LNCaP clone FGC (cell line): ENCODE data around the gene HNRNPR.
"Not testable (repeated sequence)": the region's sequence is repeated elsewhere in the genome, so short reads cannot be mapped to it uniquely, and the experiment has no call there.

Experiments
- DNase-seq: peaks from one replicate; pipeline ENCODE4 v3.0.0-alpha.2; 2011; ENCODE audit warnings: low read depth
- H3K4me3 ChIP-seq: 2 replicates; pipeline ENCODE4 v1.5.1; 2011; ENCODE audit warnings: mild to moderate bottlenecking, low read depth, low read length, control low read depth
- TF ChIP-seq, protein P1 (sequence below): IDR thresholded peaks from 2 replicates; pipeline ENCODE4 v1.5.1; 2012; ENCODE audit warnings: mild to moderate bottlenecking; ENCODE audit not compliant: control insufficient read depth, insufficient read depth; ENCODE audit errors: extremely low read depth

HNRNPR gene

DNA sequence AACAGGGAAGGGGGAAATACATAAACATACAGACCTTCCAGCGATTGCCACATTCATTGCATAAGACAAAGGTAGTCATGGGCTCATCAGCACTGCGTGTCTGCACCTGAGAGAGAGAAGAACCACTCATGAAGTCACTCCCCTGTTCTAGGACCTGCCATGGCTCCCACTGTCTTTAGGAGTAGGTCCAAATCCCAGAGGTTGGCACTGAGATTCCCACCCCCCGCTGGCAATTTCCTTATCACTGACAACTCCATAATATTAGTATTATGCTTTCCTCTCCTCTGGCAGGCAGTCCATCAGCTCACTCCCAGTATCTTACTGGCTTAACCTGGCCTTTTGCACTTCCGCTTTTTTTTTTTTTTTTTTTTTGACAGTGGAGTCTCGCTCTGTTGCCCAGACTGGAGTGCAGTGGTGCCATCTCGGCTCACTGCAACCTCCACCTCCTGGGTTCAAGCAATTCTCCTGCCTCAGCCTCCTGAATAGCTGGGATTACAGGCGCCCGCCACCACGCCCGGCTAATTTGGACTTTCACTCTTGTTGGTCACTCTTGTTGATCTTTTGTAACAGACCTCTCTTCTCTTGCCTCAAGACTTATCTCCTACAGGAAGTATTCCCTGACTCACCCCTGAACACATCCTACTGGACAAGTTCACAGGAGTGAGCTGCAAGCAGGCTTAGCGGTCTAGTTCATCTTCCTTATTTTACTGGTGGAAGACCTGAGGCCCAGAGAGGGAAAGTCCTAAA lies 40.4 kb upstream of the HNRNPR start:
- H3K4me3 ChIP-seq: no peak overlapping the region
- no peak for DNase-seq
- TF ChIP-seq, protein P1, sequence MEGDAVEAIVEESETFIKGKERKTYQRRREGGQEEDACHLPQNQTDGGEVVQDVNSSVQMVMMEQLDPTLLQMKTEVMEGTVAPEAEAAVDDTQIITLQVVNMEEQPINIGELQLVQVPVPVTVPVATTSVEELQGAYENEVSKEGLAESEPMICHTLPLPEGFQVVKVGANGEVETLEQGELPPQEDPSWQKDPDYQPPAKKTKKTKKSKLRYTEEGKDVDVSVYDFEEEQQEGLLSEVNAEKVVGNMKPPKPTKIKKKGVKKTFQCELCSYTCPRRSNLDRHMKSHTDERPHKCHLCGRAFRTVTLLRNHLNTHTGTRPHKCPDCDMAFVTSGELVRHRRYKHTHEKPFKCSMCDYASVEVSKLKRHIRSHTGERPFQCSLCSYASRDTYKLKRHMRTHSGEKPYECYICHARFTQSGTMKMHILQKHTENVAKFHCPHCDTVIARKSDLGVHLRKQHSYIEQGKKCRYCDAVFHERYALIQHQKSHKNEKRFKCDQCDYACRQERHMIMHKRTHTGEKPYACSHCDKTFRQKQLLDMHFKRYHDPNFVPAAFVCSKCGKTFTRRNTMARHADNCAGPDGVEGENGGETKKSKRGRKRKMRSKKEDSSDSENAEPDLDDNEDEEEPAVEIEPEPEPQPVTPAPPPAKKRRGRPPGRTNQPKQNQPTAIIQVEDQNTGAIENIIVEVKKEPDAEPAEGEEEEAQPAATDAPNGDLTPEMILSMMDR: no peak

DNA sequence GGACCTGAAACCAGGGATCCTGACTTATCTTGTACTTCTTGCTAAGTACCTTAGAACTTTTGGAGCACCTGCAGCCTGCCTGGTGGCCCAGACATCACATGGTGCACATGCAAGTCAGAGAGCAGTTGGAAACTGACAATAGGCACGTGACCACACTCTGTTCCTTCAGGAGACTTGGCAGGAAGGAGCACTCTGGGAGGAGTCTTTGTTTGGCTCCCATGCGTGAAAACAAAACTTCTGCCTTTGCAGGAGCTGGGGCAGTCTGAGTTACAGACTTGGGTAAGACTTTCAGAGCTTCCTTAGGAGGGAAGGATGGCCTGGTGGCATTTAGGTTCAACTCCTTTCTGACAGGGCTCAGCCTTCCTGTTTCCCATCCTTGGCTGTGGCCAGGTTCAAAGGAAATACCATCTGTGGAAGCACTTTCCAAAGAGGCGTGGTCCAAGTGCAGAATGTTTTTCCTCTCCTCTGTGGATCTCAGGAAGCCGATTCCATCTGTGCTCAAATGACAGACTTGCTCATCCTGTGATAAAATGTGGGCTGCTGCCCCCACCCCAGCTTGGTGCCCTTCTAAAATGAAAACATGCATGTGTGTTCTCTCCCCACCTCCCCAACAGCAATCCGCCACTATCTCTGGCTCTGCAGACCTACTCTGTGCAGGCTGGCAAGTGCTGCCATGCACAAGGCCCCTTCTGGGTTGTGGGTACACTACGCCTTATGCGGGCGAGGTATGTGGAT lies 39.7 kb upstream of the HNRNPR start:
- no peak for DNase-seq

DNA sequence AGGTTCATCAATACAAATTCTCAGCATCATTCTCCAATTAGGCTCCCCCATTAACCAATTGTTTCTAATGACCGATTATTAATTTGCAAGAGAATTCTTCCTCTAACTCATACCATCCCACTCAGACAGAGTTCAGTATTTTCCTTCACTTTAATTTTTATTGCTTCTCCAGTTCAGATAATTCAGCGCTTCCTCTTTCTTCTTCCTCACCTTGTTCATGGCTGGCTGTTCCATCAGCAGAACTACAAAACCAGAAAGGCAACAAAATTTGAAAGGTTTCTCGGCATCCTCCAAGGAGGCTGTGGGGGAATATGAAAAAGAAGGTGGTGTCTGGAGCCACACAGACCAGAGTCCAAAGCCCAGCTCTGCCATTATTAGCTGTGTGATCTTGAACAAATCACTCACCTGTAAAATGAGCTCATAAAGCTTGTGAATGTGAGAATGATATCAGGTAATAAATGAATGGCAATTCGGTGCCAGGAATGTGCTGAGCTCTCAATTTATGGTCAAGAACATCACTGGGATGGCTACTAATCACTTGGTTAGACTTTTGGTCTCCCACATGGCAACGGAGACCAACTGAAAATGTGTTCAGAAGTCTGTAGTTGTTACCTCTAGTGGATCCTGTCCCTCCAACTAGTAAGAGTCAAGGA lies 37.3 kb upstream of the HNRNPR start:
- H3K4me3 ChIP-seq: no peak overlapping the region
- no peak for DNase-seq
- TF ChIP-seq, protein P1: no peak

More for the DNA sequence above, 39.7 kb upstream of the HNRNPR start:
- TF ChIP-seq, protein P1: no peak
- no peak overlapping the region for H3K4me3 ChIP-seq

DNA sequence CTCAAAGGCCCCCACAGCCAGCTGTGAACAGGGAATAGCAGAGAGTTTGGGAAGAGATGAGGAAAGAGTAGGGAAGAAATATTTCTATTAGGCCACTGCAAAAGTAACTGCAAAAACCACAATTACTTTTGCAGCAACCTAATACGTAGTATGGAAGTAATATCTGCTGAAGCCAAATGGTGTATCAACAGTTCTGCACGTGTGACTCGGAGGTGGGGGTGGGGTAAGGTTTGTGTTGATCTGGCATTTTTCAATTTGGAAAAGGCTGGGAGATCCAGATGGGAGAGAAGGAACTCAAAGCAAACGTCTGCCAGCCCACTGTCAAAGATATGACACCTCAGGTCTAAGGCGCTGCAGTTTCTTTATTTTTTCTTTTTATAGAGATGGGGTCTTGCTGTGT lies 36.6 kb upstream of the HNRNPR start:
- TF ChIP-seq, protein P1: no peak
- H3K4me3 ChIP-seq: no peak overlapping the region
- no peak for DNase-seq

DNA sequence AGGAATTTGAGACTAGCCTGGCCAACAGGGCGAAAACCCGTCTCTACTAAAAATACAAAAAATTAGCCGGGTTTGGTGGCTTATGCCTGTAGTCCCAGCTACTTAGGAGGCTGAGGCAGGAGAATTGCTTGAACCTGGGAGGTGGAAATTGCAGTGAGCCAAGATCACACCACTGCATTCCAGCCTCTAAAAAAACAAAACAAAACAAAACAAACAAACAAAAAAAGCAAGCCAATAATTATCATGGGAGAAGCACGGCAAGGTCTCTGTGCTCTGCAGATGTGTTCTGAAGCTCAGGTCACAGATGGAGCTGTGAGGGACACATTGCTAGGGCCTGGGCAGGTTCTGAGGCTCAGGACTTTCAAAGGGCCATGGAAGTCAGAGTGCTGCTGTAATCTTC lies 36.2 kb upstream of the HNRNPR start:
- not testable (repeated sequence) for H3K4me3 ChIP-seq

DNA sequence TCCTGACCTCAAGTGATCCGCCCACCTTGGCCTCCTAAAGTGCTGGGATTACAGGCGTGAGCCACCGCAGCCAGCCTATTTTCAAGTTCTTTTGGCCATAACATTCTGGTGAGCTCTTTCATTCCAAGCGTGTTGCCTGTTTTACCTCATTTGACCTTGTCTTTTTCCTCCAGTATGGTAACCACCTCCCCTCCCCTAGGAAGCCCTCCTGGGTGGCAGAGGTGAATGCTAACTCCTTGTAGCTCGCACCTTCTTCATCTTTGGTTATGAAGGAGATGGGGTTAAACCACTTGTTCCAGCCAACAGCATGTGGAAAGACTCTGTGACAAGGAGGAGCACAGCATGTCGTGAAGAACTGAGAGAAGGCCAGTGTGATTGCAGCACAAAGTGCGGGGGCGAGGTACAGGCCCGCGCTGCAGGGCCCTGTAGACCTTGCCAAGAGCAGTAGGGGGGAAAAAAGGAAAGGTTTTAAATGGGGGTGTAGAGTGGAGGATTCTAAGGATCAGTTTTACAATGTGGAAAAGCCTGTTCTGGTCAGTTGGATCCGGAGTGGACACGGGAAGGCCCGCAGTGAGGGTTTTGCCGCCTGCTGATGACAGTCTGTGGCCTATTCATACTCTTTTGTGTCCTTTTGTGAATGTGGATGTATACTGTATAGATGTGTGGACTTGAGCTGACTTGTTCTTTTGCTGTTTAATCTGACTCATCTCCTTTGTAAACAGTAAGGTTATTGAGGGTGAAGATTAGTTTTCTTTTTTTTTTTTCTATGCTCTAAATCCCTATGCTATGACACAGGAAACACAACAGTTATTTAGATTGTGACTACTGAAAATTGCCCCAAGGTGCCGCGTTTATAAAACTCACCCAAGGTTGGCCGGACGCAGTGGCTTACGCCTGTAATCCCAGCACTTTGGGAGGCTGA lies 33.1 kb upstream of the HNRNPR start:
- TF ChIP-seq, protein P1: no peak
- peak; percentile 46 for DNase-seq
- H3K4me3 ChIP-seq: no peak overlapping the region

More for the DNA sequence above, 36.2 kb upstream of the HNRNPR start:
- DNase-seq: not testable (repeated sequence)

DNA sequence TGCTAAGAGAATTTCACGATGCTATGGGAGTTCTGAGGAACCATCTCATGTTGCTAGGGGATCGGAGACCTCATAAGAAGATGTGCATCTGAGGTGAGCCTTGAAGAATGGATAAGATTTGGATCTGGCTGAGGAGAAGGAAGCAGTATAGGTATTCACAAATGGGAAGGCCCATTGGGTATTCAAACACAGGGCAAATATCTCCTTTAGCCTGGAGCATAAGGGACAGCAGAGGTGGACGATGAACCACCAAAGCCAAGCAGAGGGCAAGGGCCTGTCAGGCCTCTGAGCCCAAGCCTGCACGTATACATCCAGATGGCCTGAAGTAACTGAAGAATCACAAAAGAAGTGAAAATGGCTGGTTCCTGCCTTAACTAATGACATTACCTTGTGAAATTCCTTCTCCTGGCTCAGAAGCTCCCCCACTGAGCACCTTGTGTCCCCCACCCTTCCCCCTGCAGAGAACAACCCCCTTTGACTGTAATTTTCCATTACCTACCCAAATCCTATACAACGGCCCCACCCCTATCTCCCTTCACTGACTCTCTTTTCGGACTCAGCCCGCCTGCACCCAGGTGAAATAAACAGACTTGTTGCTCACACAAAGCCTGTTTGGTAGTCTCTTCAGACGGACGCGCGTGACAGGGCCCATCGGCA lies 30.1 kb upstream of the HNRNPR start:
- DNase-seq, H3K4me3 ChIP-seq: not testable (repeated sequence)
